Neuron (in vitro differentiated cells): ENCODE measurements around the gene UBE2Q1.

Source experiments
- H2AFZ ChIP-seq: one replicate; pipeline ENCODE4 v1.6.1; 2013; ENCODE audit warnings: low read depth, mild to moderate bottlenecking, inconsistent platforms, low read length, moderate library complexity
- H3K27me3 ChIP-seq: one replicate; pipeline ENCODE4 v1.6.1; 2013; ENCODE audit warnings: low read length; ENCODE audit not compliant: insufficient read depth
- H3K36me3 ChIP-seq: one replicate; pipeline ENCODE4 v1.6.1; 2013; ENCODE audit warnings: low read length; ENCODE audit not compliant: insufficient read depth
- H3K4me1 ChIP-seq: one replicate; pipeline ENCODE4 v1.6.1; 2013; ENCODE audit warnings: low read length; ENCODE audit not compliant: insufficient read depth
- H3K4me3 ChIP-seq: 2 replicates; pipeline ENCODE4 v1.5.1; 2013; ENCODE audit warnings: mild to moderate bottlenecking, low read length, moderate library complexity
- H3K9me3 ChIP-seq: one replicate; pipeline ENCODE4 v1.6.1; 2013; ENCODE audit warnings: low read length

Gene UBE2Q1

GRCh38 chr1:154589780-154590179 is 31.3 kb upstream of the UBE2Q1 start:
- Histone ChIP-seq H2AFZ (no peak overlapping the region), H3K4me3 (no peak overlapping the region), H3K27me3 (no peaks in the 10 kb centered on the region), H3K4me1 (no peaks in the 10 kb centered on the region), H3K36me3 (peaks cover 93% of the 10 kb centered on the region), H3K9me3 (no peaks in the 10 kb centered on the region)

DNA sequence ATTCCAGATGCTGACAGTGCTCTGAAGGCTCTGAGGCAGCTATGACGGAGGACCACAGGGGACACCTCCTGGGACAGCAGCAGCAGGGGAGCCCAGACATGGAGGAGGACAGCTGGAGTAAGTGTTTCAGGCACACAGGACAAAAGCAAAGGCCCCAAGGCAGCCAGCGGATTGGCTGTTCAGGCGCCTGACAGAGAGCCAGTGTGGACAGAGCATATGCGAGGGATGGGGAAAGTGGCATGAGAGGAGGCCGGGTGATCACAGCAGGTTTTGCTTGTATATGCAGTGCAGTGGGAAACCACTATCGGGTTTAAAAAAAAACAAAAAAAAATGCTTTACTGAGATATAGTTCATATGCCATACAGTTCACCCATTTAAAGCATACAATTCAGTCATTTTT is 28.2 kb upstream of the UBE2Q1 start:
- Histone ChIP-seq H3K36me3 (peaks cover 98% of the 10 kb centered on the region), H3K9me3 (no peaks in the 10 kb centered on the region)

GRCh38 chr1:154586231-154586630 is 27.8 kb upstream of the UBE2Q1 start:
- Histone ChIP-seq H3K36me3 (peaks cover 96% of the 10 kb centered on the region), H3K4me1 (no peaks in the 10 kb centered on the region), H3K4me3 (no peak overlapping the region), H2AFZ (no peak overlapping the region), H3K9me3 (no peaks in the 10 kb centered on the region), H3K27me3 (no peaks in the 10 kb centered on the region)

More for the DNA sequence above, 28.2 kb upstream of the UBE2Q1 start:
- H3K27me3 ChIP-seq, result no peaks in the 10 kb centered on the region
- no peaks in the 10 kb centered on the region for H3K4me1 ChIP-seq
- no peak overlapping the region for H2AFZ ChIP-seq
- H3K4me3 ChIP-seq, result no peak overlapping the region

DNA sequence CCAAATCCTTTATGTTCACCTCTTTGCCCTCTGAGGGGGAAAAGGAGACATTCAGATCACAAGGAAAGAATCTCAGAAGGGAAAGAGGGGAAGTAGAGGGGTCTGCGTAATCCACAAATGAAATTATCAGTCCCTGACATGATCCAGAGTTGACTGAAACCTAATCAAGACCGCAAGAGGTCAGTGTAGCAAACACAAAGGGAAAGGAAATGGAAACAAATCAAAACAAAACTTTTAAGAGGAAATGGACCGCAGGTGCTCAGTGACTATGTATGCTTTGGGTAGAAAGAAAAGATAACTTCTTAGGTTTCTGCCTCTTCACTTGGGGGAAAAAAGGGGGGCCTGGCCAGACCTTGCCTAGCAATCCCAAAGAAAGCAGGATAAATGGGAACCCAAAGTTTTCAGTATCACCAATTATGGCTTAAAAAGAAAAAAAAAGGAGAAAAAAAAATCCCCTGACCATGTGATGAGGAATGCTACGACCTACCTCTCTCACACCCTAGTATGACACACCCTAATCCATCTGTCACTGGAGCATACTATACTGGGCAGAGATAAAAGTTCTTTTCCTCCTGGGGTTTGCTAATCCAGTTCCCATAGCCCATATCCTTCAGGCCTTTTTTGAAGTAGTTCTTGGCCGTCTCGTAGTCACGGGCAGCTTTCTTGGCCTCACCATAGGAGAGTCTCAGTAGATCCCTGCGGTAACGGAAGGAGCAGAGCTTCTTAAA is 26.0 kb upstream of the UBE2Q1 start:
- Histone ChIP-seq H2AFZ (no peak overlapping the region), H3K36me3 (peaks cover 94% of the 10 kb centered on the region), H3K4me1 (no peaks in the 10 kb centered on the region)

GRCh38 chr1:154583773-154584172 is 25.3 kb upstream of the UBE2Q1 start:
- Histone ChIP-seq H3K9me3 (no peaks in the 10 kb centered on the region), H3K4me3 (no peak overlapping the region), H2AFZ (no peak overlapping the region), H3K36me3 (peaks cover 93% of the 10 kb centered on the region), H3K4me1 (no peaks in the 10 kb centered on the region), H3K27me3 (no peaks in the 10 kb centered on the region)

More for the DNA sequence above, 26.0 kb upstream of the UBE2Q1 start:
- H3K9me3 ChIP-seq, result no peaks in the 10 kb centered on the region
- H3K27me3 ChIP-seq, result no peaks in the 10 kb centered on the region
- no peak overlapping the region for H3K4me3 ChIP-seq

DNA sequence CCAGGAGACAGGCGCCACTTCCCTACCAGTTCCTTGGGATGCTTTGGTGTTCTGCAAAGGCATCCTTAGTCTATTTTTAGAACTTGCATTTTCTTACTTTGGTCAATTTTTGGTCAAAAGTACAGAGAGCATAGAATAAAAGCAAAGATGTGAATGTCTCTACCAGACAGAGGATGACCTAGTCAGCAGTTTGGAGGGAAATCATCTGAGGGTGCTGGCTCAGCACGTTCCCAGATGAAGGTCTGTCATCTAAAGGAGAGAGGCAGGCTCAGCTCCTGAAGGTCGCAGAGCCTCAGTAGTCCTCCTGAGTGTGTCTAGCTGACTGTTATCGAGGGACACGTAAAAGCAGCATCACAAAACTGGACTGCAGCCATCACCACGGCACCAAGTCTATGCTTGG is 24.4 kb upstream of the UBE2Q1 start:
- Histone ChIP-seq H3K36me3 (peaks cover 93% of the 10 kb centered on the region), H2AFZ (no peak overlapping the region), H3K4me3 (no peak overlapping the region), H3K9me3 (no peaks in the 10 kb centered on the region), H3K27me3 (no peaks in the 10 kb centered on the region), H3K4me1 (no peaks in the 10 kb centered on the region)

- H3K4me3 ChIP-seq, result no peak overlapping the region
- no peaks in the 10 kb centered on the region for H3K27me3 ChIP-seq
- H3K9me3 ChIP-seq, result no peaks in the 10 kb centered on the region
- H3K4me1 ChIP-seq, result no peaks in the 10 kb centered on the region
- H2AFZ ChIP-seq, result no peak overlapping the region
- H3K36me3 ChIP-seq, result peaks cover 91% of the 10 kb centered on the region
Measured at GRCh38 chr1:154581766-154582165, 23.3 kb upstream of the UBE2Q1 start.

DNA sequence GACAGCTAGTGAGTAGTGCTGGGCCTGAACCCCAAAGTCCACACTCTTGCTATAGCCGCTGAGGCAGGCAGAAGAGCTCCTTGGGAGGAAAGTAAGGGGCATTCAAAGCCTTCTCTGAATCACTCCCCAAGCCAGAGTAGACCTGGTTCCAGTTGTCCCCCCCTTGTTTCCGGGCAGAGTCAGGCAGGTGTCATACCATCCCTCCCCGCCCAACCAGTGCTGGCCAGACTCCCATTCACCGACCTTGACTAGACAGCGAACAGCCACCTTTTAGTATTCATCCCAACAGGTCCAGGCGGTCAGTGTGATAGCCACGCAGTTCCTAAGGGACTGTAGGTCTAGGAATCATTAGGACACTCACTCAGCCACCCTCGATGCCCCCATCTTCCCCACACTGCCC is 20.9 kb upstream of the UBE2Q1 start:
- Histone ChIP-seq H3K4me1 (no peaks in the 10 kb centered on the region), H3K4me3 (no peak overlapping the region), H3K27me3 (no peaks in the 10 kb centered on the region), H3K36me3 (peaks cover 77% of the 10 kb centered on the region), H2AFZ (no peak overlapping the region), H3K9me3 (no peaks in the 10 kb centered on the region)

- peaks cover 64% of the 10 kb centered on the region for H3K36me3 ChIP-seq
- H3K27me3 ChIP-seq, result no peaks in the 10 kb centered on the region
- H3K9me3 ChIP-seq, result no peaks in the 10 kb centered on the region
- no peaks in the 10 kb centered on the region for H3K4me1 ChIP-seq
- H3K4me3 ChIP-seq, result no peak overlapping the region
- no peak overlapping the region for H2AFZ ChIP-seq
Measured at GRCh38 chr1:154578058-154578418, 19.6 kb upstream of the UBE2Q1 start.

- Histone ChIP-seq H3K4me1 (no peaks in the 10 kb centered on the region), H2AFZ (no peak overlapping the region), H3K27me3 (no peaks in the 10 kb centered on the region), H3K4me3 (no peak overlapping the region), H3K9me3 (no peaks in the 10 kb centered on the region), H3K36me3 (peaks cover 60% of the 10 kb centered on the region)
Measured at GRCh38 chr1:154577346-154578057, 19.0 kb upstream of the UBE2Q1 start.

DNA sequence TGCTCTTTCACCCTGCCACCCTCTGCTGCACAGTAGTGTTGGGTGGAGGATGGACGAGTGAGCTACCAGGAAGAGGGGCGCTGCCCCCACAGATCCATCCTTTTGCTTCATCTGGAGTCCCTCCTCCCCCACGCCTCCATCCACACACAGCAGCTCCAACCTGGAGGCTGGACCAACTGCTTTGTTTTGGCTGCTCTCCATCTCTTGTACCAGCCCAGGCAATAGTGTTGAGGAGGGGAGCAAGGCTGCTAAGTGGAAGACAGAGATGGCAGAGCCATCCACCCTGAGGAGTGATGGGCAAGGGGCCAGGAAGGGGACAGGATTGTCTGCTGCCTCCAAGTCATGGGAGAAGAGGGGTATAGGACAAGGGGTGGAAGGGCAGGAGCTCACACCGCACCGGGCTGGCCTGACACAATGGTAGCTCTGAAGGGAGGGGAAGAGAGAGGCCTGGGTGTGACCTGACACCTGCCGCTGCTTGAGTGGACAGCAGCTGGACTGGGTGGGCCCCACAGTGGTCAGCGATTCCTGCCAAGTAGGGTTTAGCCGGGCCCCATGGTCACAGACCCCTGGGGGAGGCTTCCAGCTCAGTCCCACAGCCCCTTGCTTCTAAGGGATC is 17.6 kb upstream of the UBE2Q1 start:
- Histone ChIP-seq H3K4me3 (no peak overlapping the region), H2AFZ (no peak overlapping the region), H3K9me3 (no peaks in the 10 kb centered on the region), H3K4me1 (no peaks in the 10 kb centered on the region), H3K27me3 (no peaks in the 10 kb centered on the region), H3K36me3 (peaks cover 58% of the 10 kb centered on the region)

GRCh38 chr1:154575147-154575927 is 16.9 kb upstream of the UBE2Q1 start:
- Histone ChIP-seq H3K36me3 (peaks cover 59% of the 10 kb centered on the region), H3K4me3 (no peak overlapping the region), H3K9me3 (no peaks in the 10 kb centered on the region), H3K4me1 (no peaks in the 10 kb centered on the region), H3K27me3 (no peaks in the 10 kb centered on the region), H2AFZ (no peak overlapping the region)

DNA sequence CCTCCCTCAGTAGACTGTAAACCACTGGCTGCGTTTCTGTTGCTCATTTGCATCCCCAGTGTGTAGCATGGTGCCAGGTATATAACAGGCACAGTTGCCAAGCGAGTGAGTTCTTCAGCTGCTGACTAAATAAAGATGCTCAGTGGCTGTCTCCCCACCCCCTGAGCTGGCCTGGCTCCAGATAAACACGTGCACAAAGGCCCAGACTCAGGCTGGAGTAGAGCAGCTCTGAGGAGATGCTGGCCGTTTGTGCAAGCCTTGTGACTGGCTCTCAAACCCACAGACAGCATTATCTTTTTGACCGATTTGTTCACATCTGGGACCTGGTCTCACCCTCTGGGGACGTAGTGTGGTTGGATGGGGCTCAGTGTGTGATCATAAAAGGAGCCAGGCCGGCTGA is 16.3 kb upstream of the UBE2Q1 start:
- no peaks in the 10 kb centered on the region for H3K27me3 ChIP-seq
- H3K9me3 ChIP-seq, result no peaks in the 10 kb centered on the region
- no peak overlapping the region for H2AFZ ChIP-seq
- H3K4me3 ChIP-seq, result no peak overlapping the region
- no peaks in the 10 kb centered on the region for H3K4me1 ChIP-seq
- H3K36me3 ChIP-seq, result peaks cover 59% of the 10 kb centered on the region
